SH-SY5Y (cell line): ENCODE data around the gene IFNL2.

Source experiments
- GATA2 ChIP-seq: IDR thresholded peaks from 2 replicates; pipeline ENCODE4 v1.6.1; 2011; ENCODE audit warnings: mild to moderate bottlenecking, low read depth, low read length
- GATA3 ChIP-seq: IDR thresholded peaks from 2 replicates; pipeline ENCODE4 v1.6.1; 2011; ENCODE audit warnings: low read depth, mild to moderate bottlenecking, low read length, moderate library complexity

IFNL2 gene

DNA sequence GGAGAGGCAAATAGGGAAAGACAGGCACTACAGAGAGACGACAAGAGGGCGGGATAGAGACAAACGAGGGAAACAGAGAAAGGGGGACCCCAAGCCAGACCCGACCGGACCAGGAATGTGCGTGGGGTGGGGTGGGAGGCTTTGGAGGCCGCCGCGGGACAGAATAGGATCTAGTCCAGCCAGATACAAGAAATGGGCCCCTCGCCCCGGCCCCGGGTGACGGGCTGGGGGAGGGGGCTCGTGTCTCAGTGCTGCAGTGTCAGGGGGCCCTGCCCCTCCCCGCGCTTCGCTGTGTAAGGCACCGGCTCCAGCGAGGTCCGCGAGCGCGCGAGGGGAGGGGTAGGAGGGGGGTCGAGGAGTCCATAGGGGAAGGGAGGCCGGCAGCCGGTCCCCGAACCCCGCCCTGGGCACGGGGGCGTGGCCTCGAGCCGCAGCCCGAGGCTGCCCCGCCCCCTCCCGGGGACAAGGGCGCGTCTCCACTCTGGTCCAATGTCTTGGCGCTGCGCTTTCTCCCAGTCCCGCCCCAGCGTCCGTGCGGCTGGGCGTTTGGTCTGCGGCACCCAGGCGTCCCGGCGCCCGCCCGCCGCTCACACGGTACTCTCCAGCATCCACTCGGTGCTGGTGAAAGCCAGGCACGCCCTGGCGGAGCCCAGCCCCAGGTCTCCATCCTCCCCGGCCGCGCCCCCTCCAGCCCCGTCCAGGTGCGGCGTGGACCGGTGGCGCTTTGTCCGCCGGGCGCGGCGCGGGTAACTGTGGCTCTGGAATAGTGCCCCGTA, 39.0 kb downstream of the IFNL2 start:
- TF ChIP-seq GATA2: no peak
- TF ChIP-seq GATA3: no peak

DNA sequence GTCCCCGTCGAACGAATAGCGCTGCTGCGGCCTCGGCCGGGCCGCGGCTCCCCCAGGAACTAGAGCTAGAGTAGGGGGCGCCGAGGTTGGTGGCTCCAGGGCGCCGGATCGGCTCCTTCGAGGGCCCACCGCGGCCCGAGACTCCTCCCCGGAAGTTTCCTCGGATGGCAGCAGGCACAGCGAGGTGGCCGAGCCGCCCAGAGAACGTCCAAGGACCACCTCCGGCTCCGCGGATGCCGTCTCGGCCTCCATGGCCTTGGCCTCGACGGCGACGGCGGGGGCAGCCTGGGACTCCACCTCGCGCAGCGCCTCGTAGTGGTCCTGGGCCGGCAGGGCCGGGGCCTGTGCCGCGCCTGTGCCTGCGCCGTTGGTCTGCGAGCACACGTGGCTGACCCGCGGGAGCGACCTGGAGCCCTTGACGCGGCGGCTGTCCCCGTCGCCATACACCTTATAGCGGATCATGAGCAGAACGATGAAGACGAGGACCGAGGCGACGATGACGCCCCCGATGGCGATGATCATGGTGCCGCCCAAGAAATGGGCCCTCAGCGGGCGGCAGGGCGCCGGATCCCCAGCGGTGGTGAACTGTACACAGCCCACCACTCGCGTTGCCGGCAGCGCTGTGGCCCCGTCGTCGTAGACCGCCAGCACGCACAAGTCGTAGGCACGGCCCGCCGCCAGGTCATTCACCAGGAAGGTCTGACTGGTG, 39.8 kb downstream of the IFNL2 start:
- no peak for TF ChIP-seq GATA2

DNA sequence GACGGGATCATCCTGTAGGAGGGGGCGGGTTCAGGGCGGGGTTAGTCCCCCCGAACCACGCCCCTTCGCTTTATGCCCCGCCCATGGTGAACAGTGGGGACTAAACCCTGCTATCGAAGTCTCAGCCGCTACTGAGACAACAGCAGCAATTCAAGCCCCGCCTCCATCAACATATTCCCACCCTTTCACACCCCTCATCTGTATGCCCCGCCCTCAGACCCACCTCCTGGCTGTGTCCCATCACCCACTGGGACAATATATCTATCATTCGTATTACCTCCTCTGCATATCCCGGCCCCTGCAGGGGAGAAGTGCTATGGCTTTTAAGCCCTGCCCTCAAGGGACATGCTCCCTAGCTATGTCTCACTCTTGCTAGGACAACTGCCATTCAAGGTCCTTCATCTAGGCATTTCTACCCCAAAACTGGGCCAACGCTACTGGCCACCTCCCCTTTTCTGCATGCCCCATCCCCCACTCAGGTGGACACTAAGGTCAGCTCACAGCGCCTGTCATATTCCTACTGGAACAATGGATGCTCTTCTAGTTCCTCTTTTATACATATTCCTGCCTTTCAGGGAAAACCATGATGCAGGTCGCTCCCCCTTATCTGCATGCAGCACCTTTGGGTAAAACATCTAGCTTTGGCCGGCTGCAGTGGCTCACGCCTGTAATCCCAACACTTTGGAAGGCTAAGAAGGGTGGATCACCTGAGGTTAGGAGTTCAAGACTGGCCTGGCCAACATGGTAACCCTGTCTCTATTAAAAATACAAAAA, 40.5 kb downstream of the IFNL2 start:
- TF ChIP-seq GATA2 (no peak), GATA3 (no peak)

DNA sequence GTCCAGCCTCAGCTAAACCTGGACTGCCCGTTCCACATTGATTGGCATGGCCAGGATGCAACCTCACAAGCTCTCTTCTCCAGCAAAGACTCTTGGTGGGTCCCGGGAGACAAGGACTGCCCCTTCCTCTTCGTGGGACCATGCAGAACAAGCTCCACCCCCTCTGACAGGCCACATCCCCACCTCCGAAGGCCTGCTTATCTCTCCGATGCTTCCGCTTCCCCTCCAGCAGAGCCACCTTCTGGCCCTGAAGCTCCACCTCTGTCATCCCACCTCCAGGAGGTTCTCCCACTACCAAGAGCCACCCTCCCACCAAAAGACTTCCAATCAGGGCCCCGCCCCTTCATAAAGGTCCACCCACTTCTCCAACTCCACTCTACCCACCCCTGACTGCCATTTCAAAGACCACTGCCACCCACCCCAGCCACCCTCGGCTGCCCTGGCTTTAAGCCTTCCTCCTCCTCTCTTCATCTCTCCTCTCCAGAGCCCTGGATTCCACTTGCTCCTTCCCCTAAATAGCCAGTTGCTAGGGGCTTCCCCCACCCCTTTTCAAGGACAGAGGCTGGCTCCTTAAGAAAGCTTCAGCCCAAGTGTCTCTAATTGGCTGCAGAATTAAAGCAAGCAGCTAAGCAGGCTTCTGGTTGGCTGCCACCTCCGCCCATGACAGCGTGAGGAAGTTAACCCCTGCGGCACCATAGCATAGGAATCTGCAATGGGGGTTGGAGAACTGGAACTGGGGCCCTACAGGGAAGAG, 42.5 kb downstream of the IFNL2 start:
- TF ChIP-seq GATA3 (no peak), GATA2 (no peak)

DNA sequence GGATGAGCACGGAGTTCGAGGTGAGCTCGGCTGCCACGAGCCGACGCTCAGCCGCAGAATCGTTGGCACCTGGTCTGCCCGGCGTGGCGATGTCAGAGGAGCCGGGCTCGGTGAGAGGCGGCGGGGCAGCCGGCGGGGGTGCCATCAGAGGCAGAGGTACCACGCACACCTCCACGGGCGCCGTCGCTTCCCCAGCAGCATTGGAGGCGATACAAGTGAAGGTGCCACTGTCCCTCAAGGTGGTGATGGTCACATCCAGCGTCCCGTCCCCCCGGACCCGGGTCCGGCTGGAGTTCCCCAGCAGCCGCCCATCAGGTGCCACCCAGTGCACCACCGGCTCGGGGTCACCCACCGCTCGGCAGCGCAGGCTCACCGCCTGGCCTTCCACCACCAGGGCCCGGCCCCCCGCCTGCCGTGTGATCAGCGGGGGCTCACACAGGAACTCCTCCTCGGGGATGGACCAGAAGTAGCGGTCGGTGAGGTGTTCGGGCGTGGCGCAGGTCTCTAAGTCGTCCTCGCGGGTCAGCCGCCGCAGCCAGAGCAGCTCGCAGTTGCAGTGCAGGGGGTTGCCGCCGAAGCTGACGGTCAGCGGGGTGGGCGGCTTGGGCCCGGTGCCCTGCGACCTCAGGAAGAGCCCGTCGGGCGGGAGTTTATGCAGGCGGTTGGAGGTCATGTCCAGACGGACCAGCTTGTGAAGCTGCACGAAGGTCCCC, 46.0 kb downstream of the IFNL2 start:
- no peak for TF ChIP-seq GATA3
- TF ChIP-seq GATA2: no peak

DNA sequence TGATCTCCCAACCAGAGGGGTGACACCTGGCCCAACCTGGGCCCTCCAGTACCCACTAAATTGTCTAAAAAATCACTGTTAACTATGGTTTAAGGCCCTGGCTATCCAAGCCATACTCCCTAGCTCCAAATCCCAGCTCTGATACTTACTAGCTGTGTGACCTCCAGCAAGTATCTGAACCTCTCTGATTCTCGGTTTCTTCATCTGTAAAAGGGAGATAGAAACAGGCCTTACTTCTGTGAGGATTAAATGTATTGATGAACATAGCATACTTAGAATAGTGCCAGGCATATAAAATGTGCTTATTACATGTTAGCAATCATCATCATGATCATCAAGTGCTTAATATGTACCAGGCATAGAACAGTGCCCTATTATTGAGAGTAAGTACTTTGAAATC, 47.7 kb downstream of the IFNL2 start:
- TF ChIP-seq GATA2: no peak
- TF ChIP-seq GATA3: no peak

DNA sequence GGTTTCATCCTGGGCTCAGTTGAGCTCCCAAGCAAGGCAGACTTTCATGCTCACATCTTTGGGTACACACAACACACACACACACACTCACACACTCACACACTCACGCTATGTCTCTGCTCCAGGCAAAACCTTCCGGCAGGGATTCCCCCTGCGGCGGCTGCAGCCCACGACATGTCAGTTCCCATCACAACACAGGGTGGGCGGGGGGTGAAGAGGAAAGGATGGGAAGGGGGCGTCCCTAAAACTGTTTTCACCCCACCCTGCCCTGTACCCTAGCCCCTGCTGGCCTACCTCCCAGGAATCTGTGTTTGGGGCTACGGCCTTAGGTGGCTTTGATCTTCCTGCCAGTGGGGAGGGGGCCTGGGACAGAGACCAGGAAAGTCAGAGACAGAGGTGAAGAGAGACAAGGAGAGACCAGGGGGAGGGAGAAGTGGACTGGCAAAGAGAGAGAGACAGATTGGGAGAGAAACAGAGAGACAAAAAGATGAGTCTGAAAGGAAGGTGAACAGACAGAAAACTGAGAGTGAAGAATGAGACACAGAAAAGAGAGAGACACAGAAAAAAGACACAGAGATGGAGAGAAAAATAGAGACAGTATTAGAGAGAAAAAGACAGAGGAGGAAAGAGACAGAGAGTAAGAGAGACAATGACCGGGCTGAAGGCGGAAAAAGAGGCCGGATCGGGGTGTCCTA, 48.6 kb downstream of the IFNL2 start:
- TF ChIP-seq GATA3 (no peak), GATA2 (no peak)

DNA sequence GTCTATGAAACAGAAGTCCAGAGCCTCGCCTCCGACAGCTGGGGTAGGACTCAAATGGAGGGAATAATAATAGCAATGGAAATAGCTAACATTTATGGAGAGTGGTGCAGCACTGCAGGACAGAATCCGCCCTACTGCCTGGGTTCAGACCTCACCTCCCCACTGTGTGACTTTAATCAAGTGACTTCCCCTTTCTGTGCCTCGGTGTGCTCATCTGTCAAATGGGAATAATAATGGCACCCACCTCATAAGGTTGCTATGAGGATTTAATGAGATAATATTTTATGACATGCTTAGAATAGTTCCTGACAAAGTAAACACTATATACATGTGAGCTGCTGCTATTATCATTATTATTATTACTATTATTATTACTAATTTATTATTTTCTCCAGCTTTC, 49.3 kb downstream of the IFNL2 start:
- no peak for TF ChIP-seq GATA2
- no peak for TF ChIP-seq GATA3

DNA sequence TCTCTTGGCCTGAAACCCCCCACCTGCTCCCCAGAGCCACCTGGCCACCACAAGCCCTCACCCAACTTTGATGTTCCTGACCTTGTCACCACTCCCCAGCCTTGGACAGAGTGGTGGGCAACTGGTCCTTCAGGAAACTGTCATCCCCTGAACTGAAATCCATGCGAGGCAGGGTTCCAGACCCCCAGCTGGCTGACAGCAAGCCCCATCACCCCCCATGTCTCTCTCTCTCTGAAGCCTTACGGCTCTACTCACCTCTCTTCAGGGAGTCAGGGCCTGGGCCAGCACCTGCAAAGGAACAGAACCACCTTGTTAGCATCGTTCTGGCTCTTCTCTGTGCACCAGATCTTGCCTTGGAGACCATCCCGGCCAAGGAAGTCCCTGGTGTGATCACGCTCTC, 49.9 kb downstream of the IFNL2 start:
- TF ChIP-seq GATA2 (no peak), GATA3 (no peak)

DNA sequence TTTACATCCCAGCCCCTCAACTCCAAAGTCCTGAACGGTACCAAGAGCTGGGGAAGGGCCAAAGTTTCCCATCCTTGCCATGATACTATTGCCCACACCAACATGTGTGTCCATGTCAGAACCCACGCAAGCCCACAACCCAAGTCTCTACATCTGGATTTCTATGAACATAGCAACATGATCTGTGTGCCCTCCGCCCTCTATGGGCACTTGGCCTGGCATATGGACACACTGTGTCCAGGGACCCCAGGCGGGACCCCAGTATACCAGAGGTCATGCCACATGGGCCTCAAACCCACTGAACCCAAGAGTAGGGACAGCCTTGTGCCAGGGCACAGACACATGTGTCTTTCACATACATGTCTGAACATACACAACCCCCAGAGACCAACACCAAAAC, 50.5 kb downstream of the IFNL2 start:
- TF ChIP-seq GATA3 (no peak), GATA2 (no peak)

DNA sequence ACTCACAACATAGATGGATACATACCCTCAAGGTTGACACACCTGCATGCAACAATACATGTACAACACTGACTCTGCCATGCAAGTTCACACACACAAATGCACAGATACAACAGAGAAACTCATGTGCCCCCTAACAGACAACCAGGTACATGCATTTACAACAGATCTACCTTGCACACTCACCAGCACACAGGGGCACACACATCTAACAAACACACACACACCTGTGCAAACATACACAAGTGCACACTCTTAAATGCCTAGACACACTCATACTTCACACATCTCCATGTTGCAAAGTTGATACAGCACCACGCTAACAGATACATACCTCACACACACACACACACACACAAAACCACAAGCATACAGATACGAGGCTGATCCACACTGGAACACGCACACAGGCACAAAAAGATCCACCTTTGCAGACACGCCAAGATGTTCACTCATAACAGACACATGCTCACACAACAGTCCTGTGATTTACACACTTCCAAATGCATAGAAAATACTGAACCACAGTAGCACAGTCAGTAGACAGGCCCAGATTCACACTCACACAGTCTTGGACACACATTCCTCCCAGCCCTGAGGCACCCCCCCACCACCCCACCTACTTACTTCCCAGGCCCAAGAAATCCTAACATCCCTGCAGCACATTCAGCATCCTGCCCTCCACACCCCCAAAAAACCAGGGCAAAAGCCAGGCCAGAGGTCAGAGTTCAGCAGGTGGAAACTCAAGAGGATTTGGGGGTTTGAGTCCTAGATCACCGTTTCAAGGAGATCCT, 51.1 kb downstream of the IFNL2 start:
- TF ChIP-seq GATA2: no peak
- no peak for TF ChIP-seq GATA3
